ENCODE data around the gene CRIM1. TPM values are rescaled to one million over a fixed set of nuclear protein-coding genes. Genes with fewer than 3 reads are reported as not detected.

Gene CRIM1
- total RNA-seq, 1 donor from 2014 or later: 61.8 TPM

DNA sequence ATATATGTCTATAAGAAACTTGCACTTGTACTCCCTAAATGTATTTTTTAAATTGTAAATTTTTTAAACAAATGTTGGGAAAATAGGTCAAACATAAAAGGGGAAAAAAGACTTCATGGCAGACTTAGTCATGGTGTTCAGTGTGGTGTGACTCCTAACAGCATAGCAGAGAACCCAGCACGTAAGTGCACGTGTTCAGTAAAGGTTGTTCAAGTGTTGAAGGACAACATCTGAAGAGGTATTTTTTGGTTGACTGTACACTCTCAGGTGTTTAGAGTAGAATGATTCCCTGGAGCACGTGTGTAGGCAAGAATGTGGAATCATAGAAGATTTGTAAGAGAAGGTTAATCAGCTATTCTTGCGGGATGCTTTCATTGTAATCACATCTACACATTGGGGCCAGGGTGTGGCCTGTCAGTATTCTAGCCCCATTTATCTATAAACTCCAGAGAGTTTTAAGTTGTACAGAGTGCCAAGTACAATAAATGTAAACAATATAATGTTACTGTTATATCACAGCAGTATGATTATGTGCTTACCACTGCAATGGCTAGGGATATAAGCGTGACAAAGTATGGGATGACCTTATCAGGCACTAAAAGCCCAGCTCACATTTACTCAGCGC lies 106.8 kb downstream of the CRIM1 start:
- H3K27ac Mint-ChIP-seq: no peak overlapping the region

GRCh38 chr2:36463365-36463764 lies 107.8 kb downstream of the CRIM1 start:
- H3K9me3 Mint-ChIP-seq: no peaks in the 10 kb centered on the region
- H3K36me3 Mint-ChIP-seq: peaks cover 12% of the 10 kb centered on the region
- no peak for DNase-seq (ENCODE audit: low spot score in 2 of 2, unreplicated experiment in 2 of 2)
- no peak overlapping the region for H3K4me3 Mint-ChIP-seq
- TF ChIP-seq, protein P1, sequence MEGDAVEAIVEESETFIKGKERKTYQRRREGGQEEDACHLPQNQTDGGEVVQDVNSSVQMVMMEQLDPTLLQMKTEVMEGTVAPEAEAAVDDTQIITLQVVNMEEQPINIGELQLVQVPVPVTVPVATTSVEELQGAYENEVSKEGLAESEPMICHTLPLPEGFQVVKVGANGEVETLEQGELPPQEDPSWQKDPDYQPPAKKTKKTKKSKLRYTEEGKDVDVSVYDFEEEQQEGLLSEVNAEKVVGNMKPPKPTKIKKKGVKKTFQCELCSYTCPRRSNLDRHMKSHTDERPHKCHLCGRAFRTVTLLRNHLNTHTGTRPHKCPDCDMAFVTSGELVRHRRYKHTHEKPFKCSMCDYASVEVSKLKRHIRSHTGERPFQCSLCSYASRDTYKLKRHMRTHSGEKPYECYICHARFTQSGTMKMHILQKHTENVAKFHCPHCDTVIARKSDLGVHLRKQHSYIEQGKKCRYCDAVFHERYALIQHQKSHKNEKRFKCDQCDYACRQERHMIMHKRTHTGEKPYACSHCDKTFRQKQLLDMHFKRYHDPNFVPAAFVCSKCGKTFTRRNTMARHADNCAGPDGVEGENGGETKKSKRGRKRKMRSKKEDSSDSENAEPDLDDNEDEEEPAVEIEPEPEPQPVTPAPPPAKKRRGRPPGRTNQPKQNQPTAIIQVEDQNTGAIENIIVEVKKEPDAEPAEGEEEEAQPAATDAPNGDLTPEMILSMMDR (IDR thresholded peaks at IDR 0.05; ENCODE audit: unreplicated experiment): no peak
- H3K27ac Mint-ChIP-seq: no peak overlapping the region
- H3K27me3 Mint-ChIP-seq (ENCODE audit: low read depth): no peaks in the 10 kb centered on the region
- H3K4me1 Mint-ChIP-seq: peaks cover 3% of the 10 kb centered on the region

More for the DNA sequence above, 106.8 kb downstream of the CRIM1 start:
- H3K4me3 Mint-ChIP-seq: no peak overlapping the region
- H3K9me3 Mint-ChIP-seq: no peaks in the 10 kb centered on the region
- peaks cover under 1% of the 10 kb centered on the region for H3K4me1 Mint-ChIP-seq
- TF ChIP-seq, protein P1 (IDR thresholded peaks at IDR 0.05; ENCODE audit: unreplicated experiment): no peak
- peaks cover 10% of the 10 kb centered on the region for H3K36me3 Mint-ChIP-seq
- no peak for DNase-seq (ENCODE audit: low spot score in 2 of 2, unreplicated experiment in 2 of 2)
- H3K27me3 Mint-ChIP-seq (ENCODE audit: low read depth): no peaks in the 10 kb centered on the region

DNA sequence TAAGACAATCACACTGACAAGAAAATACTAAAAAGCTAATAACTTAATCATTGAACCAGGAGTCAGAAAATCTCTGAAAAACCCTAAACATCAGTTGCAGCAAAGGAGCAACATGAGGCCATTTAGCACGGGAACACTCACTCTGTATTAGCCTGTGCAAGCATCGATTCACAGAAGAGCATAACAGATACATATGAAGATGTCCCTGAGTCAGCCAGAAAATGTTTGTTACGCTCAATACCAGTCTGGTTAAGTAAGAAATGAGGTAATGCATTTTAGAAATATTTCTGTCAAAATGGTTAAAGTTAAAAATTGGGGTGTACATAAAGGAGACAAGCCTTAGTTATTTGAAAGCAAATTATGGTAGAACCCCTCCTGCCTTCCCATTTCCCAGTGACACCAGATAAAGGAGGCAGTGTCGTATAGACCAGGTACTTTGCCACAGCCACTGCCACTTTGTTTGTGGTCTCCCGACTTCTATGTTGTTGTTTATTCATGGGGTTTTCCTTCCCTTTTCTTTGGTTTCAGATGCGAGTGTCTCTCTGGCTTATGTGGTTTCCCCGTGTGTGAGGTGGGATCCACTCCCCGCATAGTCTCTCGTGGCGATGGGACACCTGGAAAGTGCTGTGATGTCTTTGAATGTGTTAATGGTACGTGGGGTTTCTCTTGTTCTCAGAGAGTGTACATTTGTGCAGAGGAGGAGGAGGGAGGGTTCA lies 108.6 kb downstream of the CRIM1 start:
- Mint-ChIP-seq H3K9me3 (no peaks in the 10 kb centered on the region), H3K4me1 (peaks cover 11% of the 10 kb centered on the region), H3K27ac (no peak overlapping the region), H3K27me3 (ENCODE audit: low read depth) (no peaks in the 10 kb centered on the region), H3K36me3 (peaks cover 12% of the 10 kb centered on the region), H3K4me3 (no peak overlapping the region)
- TF ChIP-seq, protein P1 (IDR thresholded peaks at IDR 0.05; ENCODE audit: unreplicated experiment): no peak
- no peak for DNase-seq (ENCODE audit: low spot score in 2 of 2, unreplicated experiment in 2 of 2)

GRCh38 chr2:36466135-36466534 lies 110.6 kb downstream of the CRIM1 start:
- Mint-ChIP-seq H3K9me3 (peaks cover 5% of the 10 kb centered on the region), H3K27me3 (ENCODE audit: low read depth) (no peaks in the 10 kb centered on the region), H3K4me3 (no peak overlapping the region), H3K36me3 (peaks cover 19% of the 10 kb centered on the region), H3K4me1 (peaks cover 18% of the 10 kb centered on the region), H3K27ac (no peak overlapping the region)
- TF ChIP-seq, protein P1 (IDR thresholded peaks at IDR 0.05; ENCODE audit: unreplicated experiment): no peak
- DNase-seq (ENCODE audit: low spot score in 2 of 2, unreplicated experiment in 2 of 2): no peak

GRCh38 chr2:36468463-36469105 lies 113.0 kb downstream of the CRIM1 start:
- H3K4me1 Mint-ChIP-seq: peaks cover 18% of the 10 kb centered on the region
- no peak overlapping the region for H3K4me3 Mint-ChIP-seq
- TF ChIP-seq, protein P1 (IDR thresholded peaks at IDR 0.05; ENCODE audit: unreplicated experiment): no peak
- peaks cover 34% of the 10 kb centered on the region for H3K36me3 Mint-ChIP-seq
- H3K27ac Mint-ChIP-seq: peak overlapping the region; percentile 91
- H3K27me3 Mint-ChIP-seq (ENCODE audit: low read depth): no peaks in the 10 kb centered on the region
- no peak for DNase-seq (ENCODE audit: low spot score in 2 of 2, unreplicated experiment in 2 of 2)
- peaks cover 11% of the 10 kb centered on the region for H3K9me3 Mint-ChIP-seq
